HEK293T (cell line): ENCODE measurements around the gene EED.

Experiments
- CTCF ChIA-PET: fragments of 350-600 bp; formaldehyde crosslinking; extraction: SDS; loops from one replicate; lab custom pipeline; 2021; ENCODE audit warnings: antibody characterized with exemption, inconsistent platforms; lab: Yijun Ruan, JAX
- POLR2A ChIA-PET: fragments of 350-600 bp; formaldehyde crosslinking; extraction: SDS; loops from one replicate; lab custom pipeline; 2020; ENCODE audit warnings: antibody characterized with exemption, inconsistent platforms; lab: Yijun Ruan, JAX
- DNase-seq: peaks from one replicate; pipeline ENCODE4 v3.0.0; 2012; ENCODE audit warnings: mixed read lengths; ENCODE audit errors: extremely low spot score
- ARNT ChIP-seq: fragments of 450-650 bp; IDR thresholded peaks from 2 replicates; pipeline ENCODE4 v1.6.1; 2017; ENCODE audit warnings: mild to moderate bottlenecking
- BHLHE40 ChIP-seq: fragments of 450-650 bp; IDR thresholded peaks from 2 replicates; pipeline ENCODE4 v1.6.1; 2016; ENCODE audit warnings: mild to moderate bottlenecking, moderate library complexity, borderline replicate concordance
- CTBP1 ChIP-seq: fragments of 450-650 bp; IDR thresholded peaks from 2 replicates; pipeline ENCODE4 v1.6.1; 2016; ENCODE audit warnings: borderline replicate concordance
- ELF4 ChIP-seq: fragments of 450-650 bp; IDR thresholded peaks from 2 replicates; pipeline ENCODE4 v1.6.1; 2017; ENCODE audit warnings: antibody characterized with exemption
- FOXA1 ChIP-seq: fragments of 450-650 bp; IDR thresholded peaks from 2 replicates; pipeline ENCODE4 v1.6.1; 2016; ENCODE audit warnings: mild to moderate bottlenecking
- FOXK2 ChIP-seq: fragments of 450-650 bp; IDR thresholded peaks from 2 replicates; pipeline ENCODE4 v1.6.1; 2016; ENCODE audit warnings: mild to moderate bottlenecking
- FOXM1 ChIP-seq: fragments of 450-650 bp; IDR thresholded peaks from 2 replicates; pipeline ENCODE4 v1.6.1; 2017; ENCODE audit warnings: mild to moderate bottlenecking, borderline replicate concordance
- HDGF ChIP-seq: fragments of 450-650 bp; IDR thresholded peaks from 2 replicates; pipeline ENCODE4 v1.6.1; 2017; ENCODE audit warnings: antibody characterized with exemption, borderline replicate concordance
- L3MBTL2 ChIP-seq: fragments of 450-650 bp; conservative IDR thresholded peaks from 2 replicates; pipeline ENCODE4 v1.6.1; 2016; ENCODE audit warnings: mild to moderate bottlenecking
- LEF1 ChIP-seq: fragments of 450-650 bp; IDR thresholded peaks from 2 replicates; pipeline ENCODE4 v1.6.1; 2017; ENCODE audit warnings: mild to moderate bottlenecking, borderline replicate concordance
- NFRKB ChIP-seq: fragments of 450-650 bp; IDR thresholded peaks from 2 replicates; pipeline ENCODE4 v1.6.1; 2016; ENCODE audit warnings: mild to moderate bottlenecking, moderate library complexity
- PKNOX1 ChIP-seq: fragments of 450-650 bp; IDR thresholded peaks from 2 replicates; pipeline ENCODE4 v1.6.1; 2016
- SP1 ChIP-seq: fragments of 450-650 bp; IDR thresholded peaks from 2 replicates; pipeline ENCODE4 v1.6.1; 2017
- SUZ12 ChIP-seq: fragments of 450-650 bp; IDR thresholded peaks from 2 replicates; pipeline ENCODE4 v1.6.1; 2016; ENCODE audit warnings: mild to moderate bottlenecking
- TARDBP ChIP-seq: fragments of 450-650 bp; IDR thresholded peaks from 2 replicates; pipeline ENCODE4 v1.6.1; 2016
- ZNF384 ChIP-seq: fragments of 450-650 bp; IDR thresholded peaks from 2 replicates; pipeline ENCODE4 v1.6.1; 2016

EED gene

GRCh38 chr11:86198139-86198538, 46.4 kb upstream of the EED start:
- no peak for TF ChIP-seq LEF1
- TF ChIP-seq SUZ12 = no peak
- no peak for TF ChIP-seq L3MBTL2
- no peak for TF ChIP-seq BHLHE40
- TF ChIP-seq NFRKB = no peak
- no peak for TF ChIP-seq CTBP1
- TF ChIP-seq FOXK2 = no peak
- no peak for TF ChIP-seq TARDBP
- no peak for TF ChIP-seq HDGF
- no peak for TF ChIP-seq FOXM1
- TF ChIP-seq ZNF384 = no peak
- no peak for TF ChIP-seq ELF4
- TF ChIP-seq FOXA1 = no peak
- no peak for TF ChIP-seq SP1
- no peak for TF ChIP-seq PKNOX1
- no peak for TF ChIP-seq ARNT
- POLR2A ChIA-PET = no interaction called here
- DNase-seq = no peak
- CTCF ChIA-PET = interaction anchor here (0.6 kb wide), 1 partner anchor 21 kb away, joined by 3 read pairs; no protein-coding TSS in a partner anchor

- POLR2A ChIA-PET = no interaction called here
- no peak for DNase-seq
- no peak for TF ChIP-seq TARDBP
- CTCF ChIA-PET = no interaction called here
Measured at GRCh38 chr11:86199354-86199753, 45.2 kb upstream of the EED start.

- TF ChIP-seq FOXA1 (no peak), L3MBTL2 (no peak), LEF1 (no peak), CTBP1 (no peak), BHLHE40 (no peak), ZNF384 (no peak), FOXM1 (no peak), FOXK2 (no peak), HDGF (no peak), ARNT (no peak), ELF4 (no peak), PKNOX1 (no peak), NFRKB (no peak), SUZ12 (no peak), TARDBP (no peak), SP1 (no peak)
- ChIA-PET POLR2A (no interaction called here), CTCF (interaction anchor here (1.7 kb wide), 1 partner anchor 8 kb away, joined by 4 read pairs; no protein-coding TSS in a partner anchor)
- no peak for DNase-seq
Measured at GRCh38 chr11:86201371-86201884, 43.1 kb upstream of the EED start.

- ChIA-PET POLR2A (no interaction called here), CTCF (interaction anchor here (1.7 kb wide), 1 partner anchor 8 kb away, joined by 4 read pairs; no protein-coding TSS in a partner anchor)
- TF ChIP-seq ARNT (no peak), ZNF384 (no peak), FOXK2 (no peak), FOXM1 (no peak), BHLHE40 (no peak), CTBP1 (no peak), HDGF (no peak), L3MBTL2 (no peak), ELF4 (no peak), SUZ12 (no peak), LEF1 (no peak), SP1 (no peak), PKNOX1 (no peak), TARDBP (no peak), FOXA1 (no peak), NFRKB (no peak)
- no peak for DNase-seq
Measured at GRCh38 chr11:86202013-86202336, 42.6 kb upstream of the EED start.

- ChIA-PET CTCF (interaction anchor here (1.0 to 2.0 kb wide), 2 partner anchors 11 to 349 kb away, joined by 3 to 8 read pairs; partner anchors contain the start of gene CCDC83), POLR2A (interaction anchor here (0.7 to 1.0 kb wide), 2 partner anchors 11 to 173 kb away, joined by 3 read pairs; no protein-coding TSS in a partner anchor)
- DNase-seq = no peak
- TF ChIP-seq ZNF384 (no peak), SP1 (no peak)
Measured at GRCh38 chr11:86204356-86204755, 40.2 kb upstream of the EED start.

GRCh38 chr11:86205421-86206336, 38.9 kb upstream of the EED start:
- POLR2A ChIA-PET = no interaction called here
- TF ChIP-seq L3MBTL2 (no peak), CTBP1 (no peak), FOXM1 (no peak), HDGF (no peak), FOXK2 (no peak), SP1 (no peak), SUZ12 (no peak), TARDBP (no peak), ZNF384 (no peak), ARNT (no peak), BHLHE40 (no peak), FOXA1 (no peak)
- DNase-seq = no peak
- CTCF ChIA-PET = interaction anchor here (0.6 to 2.0 kb wide), 3 partner anchors 10 to 26 kb away, joined by 3 to 8 read pairs (median 3); no protein-coding TSS in a partner anchor
